Hepatocyte (in vitro differentiated cells): Measurements from ENCODE around the gene CSPG4. TPM values are rescaled to one million over a fixed set of nuclear protein-coding genes. Genes with fewer than 3 reads are reported as not detected.

Experiments used
- DNase-seq: peaks from one replicate; pipeline ENCODE4 v3.0.0-alpha.2; 2016; ENCODE audit warnings: low spot score
- H2AFZ ChIP-seq: fragments of 200-600 bp; sonication (generic); 2 replicates; pipeline ENCODE4 v1.6.0; 2016; ENCODE audit warnings: antibody characterized with exemption, mild to moderate bottlenecking
- H3K27ac ChIP-seq: fragments of 200-600 bp; sonication (generic); 2 replicates; pipeline ENCODE4 v1.5.1; 2016; ENCODE audit warnings: mild to moderate bottlenecking
- H3K27me3 ChIP-seq: fragments of 200-600 bp; sonication (generic); 2 replicates; pipeline ENCODE4 v1.6.1; 2016
- H3K36me3 ChIP-seq: fragments of 200-600 bp; sonication (generic); replicated peaks from 2 replicates; pipeline ENCODE4 v1.5.1; 2016; ENCODE audit warnings: low read depth; ENCODE audit not compliant: insufficient read depth
- H3K4me1 ChIP-seq: fragments of 200-600 bp; sonication (generic); 2 replicates; pipeline ENCODE4 v1.5.1; 2016; ENCODE audit warnings: mild to moderate bottlenecking, moderate library complexity; ENCODE audit not compliant: insufficient read depth
- H3K4me2 ChIP-seq: fragments of 200-600 bp; sonication (generic); 2 replicates; pipeline ENCODE4 v1.6.0; 2016
- H3K4me3 ChIP-seq: fragments of 200-600 bp; sonication (generic); 2 replicates; pipeline ENCODE4 v1.5.1; 2016; ENCODE audit warnings: mild to moderate bottlenecking
- H3K79me2 ChIP-seq: fragments of 200-600 bp; sonication (generic); 2 replicates; pipeline ENCODE4 v1.6.0; 2017; ENCODE audit warnings: mild to moderate bottlenecking
- H3K9me2 ChIP-seq: fragments of 200-600 bp; sonication (generic); replicated peaks from 2 replicates; pipeline ENCODE4 v1.6.0; 2017; ENCODE audit warnings: mild to moderate bottlenecking; ENCODE audit not compliant: insufficient read depth
- H3K9me3 ChIP-seq: fragments of 200-600 bp; sonication (generic); 2 replicates; pipeline ENCODE4 v1.5.1; 2016; ENCODE audit warnings: low read depth, mild to moderate bottlenecking
- H4K20me1 ChIP-seq: fragments of 200-600 bp; sonication (generic); 2 replicates; pipeline ENCODE4 v1.6.0; 2016; ENCODE audit warnings: mild to moderate bottlenecking; ENCODE audit not compliant: insufficient read depth, poor library complexity, severe bottlenecking
- EZH2 ChIP-seq: fragments of 200-600 bp; sonication (generic); IDR thresholded peaks from 2 replicates; pipeline ENCODE4 v1.6.1; 2016; ENCODE audit warnings: antibody characterized with exemption, mild to moderate bottlenecking, borderline replicate concordance
- EZH2phosphoT487 ChIP-seq: fragments of 200-600 bp; sonication (generic); IDR thresholded peaks from one replicate; pipeline ENCODE4 v1.6.1; 2018; ENCODE audit warnings: antibody characterized with exemption, mild to moderate bottlenecking, low read depth, moderate library complexity; ENCODE audit not compliant: unreplicated experiment, severe bottlenecking
- WGBS: methylation state at CpG from one replicate; pipeline ENCODE4 v1.1.6; 2016; ENCODE audit warnings: low lambda C conversion rate; ENCODE audit errors: missing lambda C conversion rate; 5-methylcytosine and 5-hydroxymethylcytosine counted together
- polyA plus RNA-seq: library from polyadenylated mRNA; unstranded; fragments of >200 nt; fragmentation: Nextera tagmentation; extraction: Ambion mirVana; gene quantifications from 2 replicates; pipeline ENCODE4 v1.2.1, GENCODE V29; 2016
- total RNA-seq: library from RNA; depleted of rRNA; stranded (reverse); fragments of >200 nt; gene quantifications from 2 replicates; pipeline ENCODE4 v1.2.3, GENCODE V29; 2014
- TF ChIP-seq, protein P1 (sequence below): fragments of 200-600 bp; sonication (generic); IDR thresholded peaks from 2 replicates; pipeline ENCODE4 v1.5.1; 2016; ENCODE audit warnings: antibody characterized with exemption, mild to moderate bottlenecking; ENCODE audit not compliant: poor library complexity

CSPG4 gene
- total and polyA plus RNA-seq, 2 experiments from 2014 or later = 6.4 to 7.8 TPM

DNA sequence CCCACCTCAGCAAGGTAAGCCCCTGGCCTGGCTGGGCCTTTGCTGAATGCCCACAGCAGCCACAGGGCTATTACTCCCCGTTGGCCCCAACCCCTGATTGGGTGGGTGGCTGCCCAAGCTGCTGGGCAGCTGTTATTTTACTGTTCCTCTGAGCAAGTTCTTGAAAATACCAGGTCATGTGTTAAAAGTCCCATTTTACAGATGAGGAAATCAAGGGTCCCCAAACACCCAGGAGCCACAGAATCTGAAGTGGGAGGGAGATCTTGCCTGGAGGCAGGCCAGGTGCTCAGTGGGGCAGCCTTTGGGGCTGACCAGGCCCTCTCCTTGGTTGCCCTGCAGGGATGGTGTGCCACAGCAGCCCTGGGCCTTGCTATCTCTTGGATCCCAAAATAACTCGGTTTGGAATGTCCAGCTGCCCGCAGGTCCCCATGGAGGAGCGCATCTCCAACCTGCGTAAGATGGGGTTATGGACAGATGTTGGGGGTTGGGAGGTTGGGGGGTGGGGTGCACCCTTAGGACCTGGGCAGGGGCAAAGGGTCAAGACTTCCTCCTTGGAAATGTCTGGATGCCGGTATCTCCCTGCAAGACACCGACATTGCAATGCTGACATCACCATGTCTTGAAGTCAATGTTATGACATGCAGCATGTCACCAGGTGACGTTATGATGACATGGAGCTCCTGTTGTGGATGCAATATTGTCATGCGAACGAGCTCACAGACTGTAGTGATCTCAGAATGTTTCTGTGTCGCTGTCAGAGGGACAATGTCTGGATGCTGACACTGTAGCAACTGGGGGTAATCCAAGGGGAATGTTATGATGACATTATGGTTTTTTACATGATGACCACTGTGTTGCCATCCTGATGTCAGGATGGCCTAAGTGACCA is 13.3 kb upstream of the CSPG4 start:
- 89% methylated on average over 11 of the region's 11 CpGs for WGBS
- Histone ChIP-seq H3K9me3 (no peaks in the 10 kb centered on the region), H3K36me3 (no peaks in the 10 kb centered on the region), H3K27ac (no peak overlapping the region), H3K4me1 (peaks cover 13% of the 10 kb centered on the region), H2AFZ (no peak overlapping the region), H3K4me2 (no peak overlapping the region), H3K27me3 (no peaks in the 10 kb centered on the region), H3K79me2 (no peaks in the 10 kb centered on the region), H3K4me3 (no peak overlapping the region), H4K20me1 (no peaks in the 10 kb centered on the region), H3K9me2 (no peaks in the 10 kb centered on the region)
- TF ChIP-seq, protein P1, sequence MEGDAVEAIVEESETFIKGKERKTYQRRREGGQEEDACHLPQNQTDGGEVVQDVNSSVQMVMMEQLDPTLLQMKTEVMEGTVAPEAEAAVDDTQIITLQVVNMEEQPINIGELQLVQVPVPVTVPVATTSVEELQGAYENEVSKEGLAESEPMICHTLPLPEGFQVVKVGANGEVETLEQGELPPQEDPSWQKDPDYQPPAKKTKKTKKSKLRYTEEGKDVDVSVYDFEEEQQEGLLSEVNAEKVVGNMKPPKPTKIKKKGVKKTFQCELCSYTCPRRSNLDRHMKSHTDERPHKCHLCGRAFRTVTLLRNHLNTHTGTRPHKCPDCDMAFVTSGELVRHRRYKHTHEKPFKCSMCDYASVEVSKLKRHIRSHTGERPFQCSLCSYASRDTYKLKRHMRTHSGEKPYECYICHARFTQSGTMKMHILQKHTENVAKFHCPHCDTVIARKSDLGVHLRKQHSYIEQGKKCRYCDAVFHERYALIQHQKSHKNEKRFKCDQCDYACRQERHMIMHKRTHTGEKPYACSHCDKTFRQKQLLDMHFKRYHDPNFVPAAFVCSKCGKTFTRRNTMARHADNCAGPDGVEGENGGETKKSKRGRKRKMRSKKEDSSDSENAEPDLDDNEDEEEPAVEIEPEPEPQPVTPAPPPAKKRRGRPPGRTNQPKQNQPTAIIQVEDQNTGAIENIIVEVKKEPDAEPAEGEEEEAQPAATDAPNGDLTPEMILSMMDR = no peak
- TF ChIP-seq EZH2phosphoT487 (no peak), EZH2 (no peak)
- DNase-seq = no peak

- no peak for DNase-seq
- Histone ChIP-seq H3K27ac (no peak overlapping the region), H3K4me3 (no peak overlapping the region), H3K36me3 (no peaks in the 10 kb centered on the region), H3K27me3 (no peaks in the 10 kb centered on the region), H4K20me1 (no peaks in the 10 kb centered on the region), H2AFZ (no peak overlapping the region), H3K79me2 (no peaks in the 10 kb centered on the region), H3K4me1 (peaks cover 13% of the 10 kb centered on the region), H3K9me3 (no peaks in the 10 kb centered on the region), H3K9me2 (no peaks in the 10 kb centered on the region), H3K4me2 (no peak overlapping the region)
- TF ChIP-seq, protein P1 = no peak
- TF ChIP-seq EZH2phosphoT487 (no peak), EZH2 (no peak)
- WGBS = 96% methylated on average over 15 of the region's 15 CpGs
Measured at GRCh38 chr15:75725006-75725718, 12.5 kb upstream of the CSPG4 start.

DNA sequence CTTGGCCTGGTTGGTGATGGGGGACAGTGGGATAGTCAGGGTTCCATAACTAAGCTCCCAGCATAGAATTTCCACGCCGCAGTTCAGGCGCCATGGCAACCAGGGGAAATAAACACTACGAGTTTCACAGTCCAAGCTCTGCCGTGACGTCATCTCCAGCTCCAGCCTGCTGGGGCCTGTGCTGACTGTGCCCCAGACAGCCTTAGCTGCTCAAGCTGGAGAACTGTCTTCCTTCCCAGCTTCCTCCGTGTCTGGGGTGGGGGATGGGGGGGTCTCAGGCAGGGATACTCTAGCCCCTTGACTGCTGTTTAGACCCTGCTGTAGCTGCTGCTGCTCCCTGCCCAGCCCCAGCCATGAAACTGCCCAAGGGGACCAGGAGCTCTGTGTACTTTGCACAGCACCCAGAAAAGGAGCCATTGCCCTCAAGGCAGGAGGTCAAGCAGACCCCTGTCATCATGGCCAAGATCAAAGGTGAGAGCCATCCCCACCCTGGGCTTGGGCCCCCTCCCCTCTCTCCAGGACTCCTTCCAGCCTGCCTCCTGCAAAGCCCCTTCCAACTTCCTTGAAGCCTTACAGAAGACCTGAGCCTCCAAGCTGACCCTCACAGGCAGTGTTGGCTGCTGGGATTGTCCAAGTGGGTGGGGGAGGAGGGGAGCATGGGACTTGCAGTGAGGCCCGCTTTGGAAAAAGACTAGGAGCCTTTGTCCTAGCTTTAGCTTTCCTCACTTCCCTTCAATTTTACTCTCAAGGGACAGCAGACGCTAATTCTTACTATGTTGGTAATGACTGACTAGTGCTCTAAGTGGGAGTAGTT is 11.4 kb upstream of the CSPG4 start:
- Histone ChIP-seq H4K20me1 (no peaks in the 10 kb centered on the region), H3K4me3 (no peak overlapping the region), H3K36me3 (no peaks in the 10 kb centered on the region), H3K27ac (peak overlapping the region; percentile 87), H3K4me2 (peak overlapping the region; percentile 48), H3K9me3 (no peaks in the 10 kb centered on the region), H3K9me2 (no peaks in the 10 kb centered on the region), H3K4me1 (peaks cover 13% of the 10 kb centered on the region), H3K27me3 (no peaks in the 10 kb centered on the region), H2AFZ (peak overlapping the region; percentile 5), H3K79me2 (no peaks in the 10 kb centered on the region)
- TF ChIP-seq EZH2phosphoT487 = no peak
- TF ChIP-seq, protein P1 = no peak
- no peak for TF ChIP-seq EZH2
- WGBS = 23% methylated on average over 9 of the region's 9 CpGs
- peak; percentile 98 for DNase-seq
